OCI-LY7 (cell line): ENCODE measurements around the gene SLC10A7. TPM values are rescaled to one million over a fixed set of nuclear protein-coding genes. Genes with fewer than 3 reads are reported as not detected.

Experiments
- BruUV-seq: library from RNA; stranded (reverse); fragments of 400-500 nt; replicated peaks from 2 replicates; lab custom pipeline; 2021; lab: Mats Ljungman, UMichigan
- CTCF ChIA-PET: fragments of 300-600 bp; sonication (Branson Sonifier 250); formaldehyde crosslinking; loops from one replicate; lab custom pipeline; 2022; ENCODE audit warnings: antibody characterized with exemption; ENCODE audit not compliant: unreplicated experiment; lab: Charles Lee
- POLR2A ChIA-PET: fragments of 300-600 bp; sonication (Branson Sonifier 250); formaldehyde crosslinking; loops from one replicate; lab custom pipeline; 2022; ENCODE audit warnings: antibody characterized with exemption; lab: Charles Lee
- DNase-seq: peaks from one replicate; pipeline ENCODE4 v3.0.0-alpha.2; 2015; ENCODE audit warnings: low spot score
- H2AFZ ChIP-seq: fragments of 200-600 bp; sonication (generic), shearing (Covaris generic); 2 replicates; pipeline ENCODE4 v1.6.1; 2014; ENCODE audit warnings: mild to moderate bottlenecking, antibody characterized with exemption, low read length, moderate library complexity
- H3K27ac ChIP-seq: fragments of 200-600 bp; sonication (generic); 2 replicates; pipeline ENCODE4 v1.5.1; 2014; ENCODE audit warnings: mixed run types, low read depth, mild to moderate bottlenecking, moderate library complexity, low read length, inconsistent platforms; ENCODE audit not compliant: poor library complexity, severe bottlenecking
- H3K36me3 ChIP-seq: fragments of 200-600 bp; sonication (generic); 2 replicates; pipeline ENCODE4 v1.6.1; 2014; ENCODE audit warnings: mild to moderate bottlenecking, antibody characterized with exemption, low read length, moderate library complexity, mixed read lengths; ENCODE audit not compliant: insufficient read depth
- H3K4me1 ChIP-seq: fragments of 200-600 bp; sonication (generic); 2 replicates; pipeline ENCODE4 v1.5.1; 2014; ENCODE audit warnings: mild to moderate bottlenecking, low read length; ENCODE audit not compliant: insufficient read depth, poor library complexity, severe bottlenecking
- H3K4me2 ChIP-seq: fragments of 200-600 bp; sonication (generic); 2 replicates; pipeline ENCODE4 v1.6.1; 2014; ENCODE audit warnings: mild to moderate bottlenecking, low read length
- H3K4me3 ChIP-seq: fragments of 200-600 bp; sonication (generic); 2 replicates; pipeline ENCODE4 v1.5.1; 2014; ENCODE audit warnings: mild to moderate bottlenecking, low read depth, low read length; ENCODE audit not compliant: poor library complexity, severe bottlenecking
- H3K79me2 ChIP-seq: fragments of 200-600 bp; sonication (generic); 2 replicates; pipeline ENCODE4 v1.6.1; 2016; ENCODE audit warnings: low read depth, mild to moderate bottlenecking, low read length, moderate library complexity, mixed read lengths; ENCODE audit not compliant: insufficient read depth
- H3K9me2 ChIP-seq: fragments of 200-600 bp; sonication (generic); 2 replicates; pipeline ENCODE4 v1.6.1; 2016; ENCODE audit warnings: mild to moderate bottlenecking, low read length, mixed read lengths; ENCODE audit not compliant: insufficient read depth
- H3K9me3 ChIP-seq: fragments of 200-600 bp; sonication (generic); 2 replicates; pipeline ENCODE4 v1.6.1; 2014; ENCODE audit warnings: mild to moderate bottlenecking, mixed run types, low read length, mixed read lengths
- H4K20me1 ChIP-seq: fragments of 200-600 bp; sonication (generic); 2 replicates; pipeline ENCODE4 v1.6.1; 2014; ENCODE audit warnings: mild to moderate bottlenecking, antibody characterized with exemption, low read length, moderate library complexity, mixed read lengths; ENCODE audit not compliant: insufficient read depth
- EZH2phosphoT487 ChIP-seq: fragments of 200-600 bp; sonication (generic); IDR thresholded peaks from 2 replicates; pipeline ENCODE4 v1.6.1; 2018; ENCODE audit warnings: low read depth, borderline replicate concordance, mild to moderate bottlenecking, mixed run types, antibody characterized with exemption, low read length, moderate library complexity, mixed read lengths
- intact Hi-C: fragments of 100-400 bp; cut with micrococcal nuclease; formaldehyde crosslinking; loops from one replicate; pipeline ENCODE4 v1.10.0; 2022; ENCODE audit not compliant: unreplicated experiment
- total RNA-seq, 2 experiments: library from RNA; depleted of rRNA in 1 of 2; stranded (reverse); fragments of >200 nt in 1 of 2; shearing (Covaris generic) in 1 of 2; gene quantifications; 2 replicates each; pipeline ENCODE4 v1.2.3, GENCODE V29; 2014 to 2022
- TF ChIP-seq, protein P1 (sequence below): fragments of 200-600 bp; sonication (generic); conservative IDR thresholded peaks from 2 replicates; pipeline ENCODE4 v1.5.1; 2014; ENCODE audit warnings: mild to moderate bottlenecking, antibody characterized with exemption, low read length, moderate library complexity, mixed read lengths

SLC10A7 gene
- total RNA-seq, 2 experiments from 2014 or later, result 16.8 to 18.9 TPM

DNA sequence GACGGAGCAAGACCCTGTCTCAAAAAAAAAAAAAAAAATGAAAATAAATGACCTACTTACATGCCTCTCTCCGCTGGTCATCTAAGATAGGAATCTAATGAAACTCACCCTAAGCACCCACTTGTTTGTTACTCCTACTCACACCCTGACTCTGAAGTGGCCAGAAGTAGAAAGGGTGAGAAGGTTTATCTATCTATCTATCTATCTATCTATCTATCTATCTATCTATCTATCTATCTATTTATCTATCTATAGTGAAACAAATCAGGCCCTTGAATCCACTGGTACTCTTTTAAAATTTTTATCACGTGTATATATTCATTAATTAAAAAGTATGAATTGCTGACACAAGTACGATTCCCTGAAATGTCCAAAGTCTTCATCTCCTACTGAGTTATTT lies 75.2 kb downstream of the SLC10A7 start:
- H3K4me1 ChIP-seq, result no peaks in the 10 kb centered on the region
- H3K4me2 ChIP-seq, result no peak overlapping the region
- H3K9me2 ChIP-seq, result 0 out of 2 replicates have a peak, but pooled peaks cover 4% of the 10 kb centered on the region
- no peaks in the 10 kb centered on the region for H4K20me1 ChIP-seq
- no peak overlapping the region for H3K4me3 ChIP-seq
- TF ChIP-seq, protein P1, sequence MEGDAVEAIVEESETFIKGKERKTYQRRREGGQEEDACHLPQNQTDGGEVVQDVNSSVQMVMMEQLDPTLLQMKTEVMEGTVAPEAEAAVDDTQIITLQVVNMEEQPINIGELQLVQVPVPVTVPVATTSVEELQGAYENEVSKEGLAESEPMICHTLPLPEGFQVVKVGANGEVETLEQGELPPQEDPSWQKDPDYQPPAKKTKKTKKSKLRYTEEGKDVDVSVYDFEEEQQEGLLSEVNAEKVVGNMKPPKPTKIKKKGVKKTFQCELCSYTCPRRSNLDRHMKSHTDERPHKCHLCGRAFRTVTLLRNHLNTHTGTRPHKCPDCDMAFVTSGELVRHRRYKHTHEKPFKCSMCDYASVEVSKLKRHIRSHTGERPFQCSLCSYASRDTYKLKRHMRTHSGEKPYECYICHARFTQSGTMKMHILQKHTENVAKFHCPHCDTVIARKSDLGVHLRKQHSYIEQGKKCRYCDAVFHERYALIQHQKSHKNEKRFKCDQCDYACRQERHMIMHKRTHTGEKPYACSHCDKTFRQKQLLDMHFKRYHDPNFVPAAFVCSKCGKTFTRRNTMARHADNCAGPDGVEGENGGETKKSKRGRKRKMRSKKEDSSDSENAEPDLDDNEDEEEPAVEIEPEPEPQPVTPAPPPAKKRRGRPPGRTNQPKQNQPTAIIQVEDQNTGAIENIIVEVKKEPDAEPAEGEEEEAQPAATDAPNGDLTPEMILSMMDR, result no peak
- no peak for TF ChIP-seq EZH2phosphoT487
- POLR2A ChIA-PET, result no interaction called here
- H3K9me3 ChIP-seq, result no peaks in the 10 kb centered on the region
- H2AFZ ChIP-seq, result no peak overlapping the region
- H3K27ac ChIP-seq, result no peak overlapping the region
- no peaks in the 10 kb centered on the region for H3K36me3 ChIP-seq
- CTCF ChIA-PET, result no interaction called here
- H3K79me2 ChIP-seq, result no peaks in the 10 kb centered on the region
- DNase-seq, result no peak
- intact Hi-C loops, result no loop called here
- no TSS peak for BruUV-seq

DNA sequence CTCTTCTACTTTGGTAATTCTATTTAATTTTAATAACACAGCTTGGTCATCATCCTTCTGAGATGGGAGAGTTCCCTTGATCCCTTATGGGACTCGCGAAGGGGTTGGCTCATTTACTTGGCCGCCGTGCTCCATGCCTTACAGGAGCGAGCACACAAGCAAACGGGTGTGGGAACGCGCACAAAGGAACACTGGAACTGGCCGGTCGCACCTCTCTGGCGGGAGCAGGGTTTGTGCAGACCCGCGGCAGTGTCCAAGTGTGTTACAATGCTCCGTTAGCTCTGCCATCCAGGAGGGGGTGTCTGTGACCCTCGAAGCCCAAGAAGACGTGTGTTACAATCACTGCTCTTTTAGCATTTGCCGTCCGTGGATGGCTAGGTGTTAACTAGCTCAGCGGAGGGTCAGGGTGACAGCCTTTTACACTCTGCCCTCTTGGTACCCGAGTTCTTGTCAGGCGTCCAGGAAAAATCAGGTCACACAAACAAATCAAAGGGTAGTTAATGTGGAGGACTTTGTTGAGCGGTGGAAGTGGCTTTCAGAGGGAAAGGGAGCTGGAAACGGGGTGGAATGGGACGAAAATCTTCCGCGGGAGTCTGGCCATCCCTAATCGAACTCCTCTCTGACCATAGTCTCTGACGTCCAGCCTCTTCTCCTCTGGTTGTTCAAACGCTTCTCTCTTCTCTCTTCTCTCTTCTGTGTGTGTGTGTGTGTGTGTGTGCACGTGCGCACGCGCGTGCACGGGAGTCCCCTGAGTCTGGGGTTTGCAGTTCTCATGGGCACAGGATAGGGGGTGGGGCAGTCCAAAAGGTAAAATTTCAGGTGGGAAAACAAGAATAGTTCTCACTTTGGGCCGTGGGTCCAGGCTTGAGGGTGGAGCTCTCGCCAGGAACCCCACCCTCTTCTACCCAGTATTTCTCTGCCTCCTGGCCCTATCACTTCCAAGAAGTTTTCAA lies 76.3 kb downstream of the SLC10A7 start:
- TF ChIP-seq, protein P1, result no peak
- TF ChIP-seq EZH2phosphoT487, result no peak
- no peak for DNase-seq
- no peak overlapping the region for H2AFZ ChIP-seq
- no peaks in the 10 kb centered on the region for H3K4me1 ChIP-seq
- no peaks in the 10 kb centered on the region for H3K9me3 ChIP-seq
- no peak overlapping the region for H3K4me2 ChIP-seq
- H3K36me3 ChIP-seq, result no peaks in the 10 kb centered on the region
- CTCF ChIA-PET, result no interaction called here
- H3K4me3 ChIP-seq, result no peak overlapping the region
- no peak overlapping the region for H3K27ac ChIP-seq
- H3K9me2 ChIP-seq, result 0 out of 2 replicates have a peak, but pooled peaks cover 4% of the 10 kb centered on the region
- intact Hi-C loops, result no loop called here
- POLR2A ChIA-PET, result no interaction called here
- no peaks in the 10 kb centered on the region for H3K79me2 ChIP-seq
- no peaks in the 10 kb centered on the region for H4K20me1 ChIP-seq
- no TSS peak for BruUV-seq

DNA sequence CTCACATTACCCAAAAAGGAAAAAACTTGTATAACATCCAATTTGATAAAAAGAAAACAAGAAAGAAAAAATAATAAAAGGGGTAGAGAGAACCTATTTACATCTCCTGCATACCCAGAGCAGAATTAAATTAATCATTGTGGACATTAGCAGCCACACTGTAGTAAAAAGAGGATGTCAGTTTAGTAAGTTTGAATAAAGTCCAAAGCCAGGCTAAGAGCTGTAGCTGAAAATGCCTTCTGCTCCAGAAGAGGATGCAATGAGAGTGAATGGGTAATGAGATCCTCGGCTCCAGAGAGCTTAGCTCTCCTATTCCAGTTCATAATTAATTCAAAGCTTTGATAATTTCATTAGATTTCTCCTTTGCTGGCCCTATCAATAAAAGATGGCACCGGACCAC lies 78.2 kb downstream of the SLC10A7 start:
- Histone ChIP-seq H3K4me3 (no peak overlapping the region), H3K4me1 (no peaks in the 10 kb centered on the region), H4K20me1 (no peaks in the 10 kb centered on the region), H3K27ac (no peak overlapping the region), H2AFZ (no peak overlapping the region), H3K9me3 (no peaks in the 10 kb centered on the region), H3K79me2 (no peaks in the 10 kb centered on the region), H3K9me2 (no peaks in the 10 kb centered on the region), H3K4me2 (no peak overlapping the region), H3K36me3 (no peaks in the 10 kb centered on the region)
- TF ChIP-seq, protein P1, result no peak
- TF ChIP-seq EZH2phosphoT487, result no peak
- POLR2A ChIA-PET, result interaction anchor here (0.7 to 1.5 kb wide), 4 partner anchors 8 to 37 kb away, joined by 3 to 5 read pairs (median 3); no protein-coding TSS in a partner anchor
- intact Hi-C loops, result no loop called here
- no TSS peak for BruUV-seq
- CTCF ChIA-PET, result no interaction called here
- DNase-seq, result no peak
